Endothelial cell of umbilical vein (primary cell): ENCODE results near the gene SH3RF3. TPM values are rescaled to one million over a fixed set of nuclear protein-coding genes. Genes with fewer than 3 reads are reported as not detected.
A peak's percentile ranks its signal among the peaks of the same experiment; 100 is the strongest.

Experiments used
- BruUV-seq: library from RNA; stranded (reverse); fragments of 400-500 nt; replicated peaks from 2 replicates; lab custom pipeline; 2021; lab: Mats Ljungman, UMichigan
- CTCF ChIA-PET: fragments of 300-600, 350-600 bp; sonication (Branson Sonifier 250); formaldehyde crosslinking; loops from one replicate; lab custom pipeline; 2021; ENCODE audit warnings: antibody characterized with exemption, inconsistent platforms; lab: Charles Lee
- POLR2A ChIA-PET: fragments of 300-600, 350-600 bp; sonication (Branson Sonifier 250); formaldehyde crosslinking; loops from one replicate; lab custom pipeline; 2021; ENCODE audit warnings: antibody characterized with exemption, inconsistent platforms; lab: Charles Lee
- DNase-seq: peaks from one replicate; pipeline ENCODE4 v3.0.0-alpha.2; 2011; ENCODE audit warnings: low read depth, low spot score
- FAIRE-seq: peaks from 2 replicates; lab custom pipeline; 2011; peaks lifted over from hg19 to GRCh38; lab: Jason Lieb, UNC
- H2AFZ ChIP-seq: 2 replicates; pipeline ENCODE4 v1.6.0; 2012; ENCODE audit warnings: low read depth, low read length, control low read depth, inconsistent platforms
- H3K27ac ChIP-seq: 2 replicates; pipeline ENCODE4 v1.5.1; 2011; ENCODE audit warnings: low read depth, mild to moderate bottlenecking, control low read depth, low read length, moderate library complexity; ENCODE audit not compliant: insufficient read depth
- H3K27me3 ChIP-seq, 2 experiments: 2 replicates each; pipeline versions ENCODE4 v1.6.0 to v1.6.1; 2011; ENCODE audit warnings: low read length in 2 of 2, mixed read lengths in 1 of 2; ENCODE audit not compliant: control insufficient read depth in 2 of 2, insufficient read depth in 2 of 2
- H3K36me3 ChIP-seq, 2 experiments: 2 replicates in 1 of 2; 3 replicates in 1 of 2; pipeline ENCODE4 v1.5.1; 2011; ENCODE audit warnings: low read length in 2 of 2, mild to moderate bottlenecking in 1 of 2, moderate library complexity in 1 of 2; ENCODE audit not compliant: control insufficient read depth in 2 of 2, insufficient read depth in 2 of 2; ENCODE audit errors: extremely low read depth in 1 of 2
- H3K4me1 ChIP-seq: 3 replicates; pipeline ENCODE4 v1.5.1; 2011; ENCODE audit warnings: mild to moderate bottlenecking, low read length; ENCODE audit not compliant: control insufficient read depth, insufficient read depth; ENCODE audit errors: extremely low read depth
- H3K4me2 ChIP-seq: 2 replicates; pipeline ENCODE4 v1.6.1; 2011; ENCODE audit warnings: low read length, control low read depth, mixed read lengths; ENCODE audit not compliant: insufficient read depth
- H3K4me3 ChIP-seq, 3 experiments: fragments of 200-600 bp in 1 of 3; sonication (generic), shearing (Covaris generic) in 1 of 3; replicated peaks in 1 of 3; 2 replicates each; pipeline ENCODE4 v1.5.1; 2011 to 2016; ENCODE audit warnings: control low read depth in 3 of 3, low read length in 3 of 3, mild to moderate bottlenecking in 2 of 3, inconsistent platforms in 1 of 3, low read depth in 1 of 3, moderate library complexity in 1 of 3; ENCODE audit not compliant: insufficient read depth in 1 of 3
- H3K79me2 ChIP-seq: 2 replicates; pipeline ENCODE4 v1.6.0; 2012; ENCODE audit warnings: low read length, inconsistent platforms; ENCODE audit not compliant: control insufficient read depth, insufficient read depth
- H3K9ac ChIP-seq: replicated peaks from 2 replicates; pipeline ENCODE3; 2011; ENCODE audit warnings: low read length, control low read depth; ENCODE audit not compliant: insufficient read depth; ENCODE audit errors: extremely low read depth
- H3K9me1 ChIP-seq: replicated peaks from 3 replicates; pipeline ENCODE4 v1.6.0; 2011; ENCODE audit warnings: mild to moderate bottlenecking, low read length; ENCODE audit not compliant: control insufficient read depth, insufficient read depth; ENCODE audit errors: extremely low read depth
- H3K9me3 ChIP-seq: replicated peaks from 2 replicates; pipeline ENCODE4 v1.5.1; 2012; ENCODE audit warnings: low read length, inconsistent platforms; ENCODE audit not compliant: control insufficient read depth, insufficient read depth
- H4K20me1 ChIP-seq: replicated peaks from 2 replicates; pipeline ENCODE3; 2011; ENCODE audit warnings: mild to moderate bottlenecking, low read length; ENCODE audit not compliant: control insufficient read depth, insufficient read depth; ENCODE audit errors: extremely low read depth
- EZH2 ChIP-seq: IDR thresholded peaks from 2 replicates; pipeline ENCODE4 v1.6.1; 2012; ENCODE audit warnings: borderline replicate concordance, low read depth, mild to moderate bottlenecking, moderate library complexity, low read length, inconsistent platforms; ENCODE audit not compliant: severe bottlenecking
- FOS ChIP-seq: IDR thresholded peaks from 2 replicates; pipeline ENCODE4 v1.6.1; 2011; ENCODE audit warnings: mild to moderate bottlenecking, low read length, moderate library complexity, borderline replicate concordance; ENCODE audit not compliant: insufficient read depth
- POLR2A ChIP-seq: IDR thresholded peaks from 2 replicates; pipeline ENCODE4 v1.6.1; 2012; ENCODE audit warnings: low read depth, mild to moderate bottlenecking, control low read depth, low read length
- dilution Hi-C: fragments of 300-500 bp; cut with MboI; formaldehyde crosslinking; loops from one replicate; pipeline ENCODE4 v1.15.0; 2019; ENCODE audit warnings: low sequenced_read_pairs; ENCODE audit not compliant: extremely low pct_ligation_motif_present
- intact Hi-C: fragments of 100-400 bp; cut with micrococcal nuclease; formaldehyde crosslinking; loops from one replicate; pipeline ENCODE4 v1.10.0; 2022
- polyA plus RNA-seq, 4 experiments: library from polyadenylated mRNA; depleted of rRNA in 3 of 4; stranded (reverse) in 3 of 4; unstranded in 1 of 4; fragments of >200 nt; gene quantifications; 2 replicates each; pipeline versions ENCODE4 v1.2.1 to v1.2.3, GENCODE V29; 2011 to 2012; ENCODE audit warnings: missing spikeins in 1 of 4
- total RNA-seq: library from RNA; stranded (reverse); gene quantifications from 2 replicates; pipeline ENCODE4 v1.2.3, GENCODE V29; 2021
- TF ChIP-seq, protein P1 (sequence below), 2 donors: IDR thresholded peaks; 1 replicate in 1 of 2; 2 replicates in 1 of 2; pipeline ENCODE4 v1.5.1; 2011; ENCODE audit warnings: low read length in 2 of 2, mild to moderate bottlenecking in 2 of 2, moderate library complexity in 2 of 2, control low read depth in 1 of 2, inconsistent platforms in 1 of 2, low read depth in 1 of 2; ENCODE audit not compliant: insufficient read depth in 1 of 2; ENCODE audit errors: extremely low read depth in 1 of 2
- TF ChIP-seq, protein P2 (sequence below): IDR thresholded peaks from 2 replicates; pipeline ENCODE4 v1.6.1; 2011; ENCODE audit not compliant: insufficient read depth, insufficient read length

Gene SH3RF3
- total and polyA plus RNA-seq, 2 donors (not counting 3 experiments of a cell fraction or from before 2014, with no cell fraction given) = 3.8 to 14.7 TPM

DNA sequence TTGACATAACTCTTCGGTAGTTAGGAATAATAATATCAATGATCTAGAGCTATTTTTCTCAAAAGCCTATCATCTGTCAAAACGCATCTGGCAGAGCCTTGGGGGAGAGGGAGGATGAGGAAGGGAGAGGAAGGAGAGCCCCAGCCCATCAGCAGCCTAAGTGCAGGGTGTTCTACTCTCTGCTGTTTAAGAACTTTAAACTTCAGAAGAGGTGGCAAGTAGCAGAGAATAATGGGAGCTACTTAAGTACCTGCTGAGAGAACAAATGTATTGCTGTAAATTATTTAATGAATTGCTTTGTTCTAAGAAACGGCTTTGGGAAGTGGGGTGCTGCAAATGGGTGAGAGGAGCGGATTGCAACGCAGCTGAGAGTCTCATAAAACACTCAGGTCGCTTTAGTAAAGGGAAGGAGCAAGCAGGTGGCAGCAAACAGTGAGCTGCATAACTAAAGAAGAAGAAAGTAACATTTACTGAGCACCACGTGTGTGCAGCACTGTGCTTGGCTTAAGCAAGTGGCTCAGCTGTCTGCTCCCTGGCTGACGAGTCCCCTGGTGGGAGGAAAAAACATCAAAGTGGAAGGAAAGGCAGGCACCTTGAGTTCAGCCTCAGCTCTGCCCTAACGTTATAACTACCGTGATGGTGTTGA is 26.3 kb upstream of the SH3RF3 start:
- H4K20me1 ChIP-seq = no peaks in the 10 kb centered on the region
- intact Hi-C loops (no loop called here), dilution Hi-C loops (no loop called here)
- TF ChIP-seq, protein P1, sequence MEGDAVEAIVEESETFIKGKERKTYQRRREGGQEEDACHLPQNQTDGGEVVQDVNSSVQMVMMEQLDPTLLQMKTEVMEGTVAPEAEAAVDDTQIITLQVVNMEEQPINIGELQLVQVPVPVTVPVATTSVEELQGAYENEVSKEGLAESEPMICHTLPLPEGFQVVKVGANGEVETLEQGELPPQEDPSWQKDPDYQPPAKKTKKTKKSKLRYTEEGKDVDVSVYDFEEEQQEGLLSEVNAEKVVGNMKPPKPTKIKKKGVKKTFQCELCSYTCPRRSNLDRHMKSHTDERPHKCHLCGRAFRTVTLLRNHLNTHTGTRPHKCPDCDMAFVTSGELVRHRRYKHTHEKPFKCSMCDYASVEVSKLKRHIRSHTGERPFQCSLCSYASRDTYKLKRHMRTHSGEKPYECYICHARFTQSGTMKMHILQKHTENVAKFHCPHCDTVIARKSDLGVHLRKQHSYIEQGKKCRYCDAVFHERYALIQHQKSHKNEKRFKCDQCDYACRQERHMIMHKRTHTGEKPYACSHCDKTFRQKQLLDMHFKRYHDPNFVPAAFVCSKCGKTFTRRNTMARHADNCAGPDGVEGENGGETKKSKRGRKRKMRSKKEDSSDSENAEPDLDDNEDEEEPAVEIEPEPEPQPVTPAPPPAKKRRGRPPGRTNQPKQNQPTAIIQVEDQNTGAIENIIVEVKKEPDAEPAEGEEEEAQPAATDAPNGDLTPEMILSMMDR (IDR thresholded peaks at IDR 0.05; ENCODE audit: extremely low read depth in 1 of 2, insufficient read depth in 1 of 2, low read depth in 1 of 2, low read length in 2 of 2) = peak in 1 of 2 donors; percentile 5
- no peak for TF ChIP-seq POLR2A
- BruUV-seq = no TSS peak
- H3K9ac ChIP-seq = no peak overlapping the region
- DNase-seq = no peak
- FAIRE-seq = no peak
- peaks cover 3% of the 10 kb centered on the region in 2 experiments for H3K27me3 ChIP-seq
- H3K4me3 ChIP-seq = no peak overlapping the region
- no peak overlapping the region for H2AFZ ChIP-seq
- no peaks in the 10 kb centered on the region for H3K9me1 ChIP-seq
- H3K36me3 ChIP-seq = no peaks in the 10 kb centered on the region
- no peaks in the 10 kb centered on the region for H3K79me2 ChIP-seq
- CTCF ChIA-PET = interaction anchor here (0.6 to 1.0 kb wide), 2 partner anchors 246 to 407 kb away, joined by 3 read pairs; no protein-coding TSS in a partner anchor
- H3K27ac ChIP-seq = no peak overlapping the region
- POLR2A ChIA-PET = interaction anchor here (0.6 kb wide), 1 partner anchor 736 kb away, joined by 3 read pairs; no protein-coding TSS in a partner anchor
- no peak overlapping the region for H3K4me2 ChIP-seq
- no peaks in the 10 kb centered on the region for H3K9me3 ChIP-seq
- peaks cover 17% of the 10 kb centered on the region for H3K4me1 ChIP-seq

DNA sequence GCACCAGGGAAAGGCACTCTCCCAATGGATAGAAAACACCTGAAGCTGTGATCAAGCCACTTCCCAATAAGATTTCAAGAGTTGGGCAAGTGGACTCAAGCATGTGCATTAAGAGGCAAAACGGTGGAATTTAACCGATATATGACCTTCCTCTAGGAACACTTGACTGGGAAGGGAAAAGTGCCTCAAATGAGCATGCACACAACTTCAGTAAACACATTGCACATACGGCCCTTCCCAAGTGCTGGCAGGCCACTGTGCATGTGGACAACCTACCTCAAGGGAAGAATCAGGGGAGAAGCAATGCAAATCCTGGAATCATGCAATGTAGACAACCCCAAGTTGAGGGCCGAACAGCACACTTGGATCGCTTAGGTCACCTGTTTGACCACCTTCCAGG is 23.9 kb upstream of the SH3RF3 start:
- no peak overlapping the region for H3K27ac ChIP-seq
- BruUV-seq = no TSS peak
- intact Hi-C loops = no loop called here
- H3K4me1 ChIP-seq = no peaks in the 10 kb centered on the region
- no peaks in the 10 kb centered on the region for H3K36me3 ChIP-seq
- FAIRE-seq = no peak
- H2AFZ ChIP-seq = no peak overlapping the region
- DNase-seq = no peak
- H3K9me1 ChIP-seq = no peaks in the 10 kb centered on the region
- CTCF ChIA-PET = no interaction called here
- peaks cover 3% of the 10 kb centered on the region in 2 experiments for H3K27me3 ChIP-seq
- H3K9me3 ChIP-seq = no peaks in the 10 kb centered on the region
- no peak overlapping the region for H3K9ac ChIP-seq
- H3K4me2 ChIP-seq = no peak overlapping the region
- no peaks in the 10 kb centered on the region for H3K79me2 ChIP-seq
- no peaks in the 10 kb centered on the region for H4K20me1 ChIP-seq
- TF ChIP-seq, protein P2, sequence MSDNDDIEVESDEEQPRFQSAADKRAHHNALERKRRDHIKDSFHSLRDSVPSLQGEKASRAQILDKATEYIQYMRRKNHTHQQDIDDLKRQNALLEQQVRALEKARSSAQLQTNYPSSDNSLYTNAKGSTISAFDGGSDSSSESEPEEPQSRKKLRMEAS = no peak
- no peak for TF ChIP-seq EZH2
- TF ChIP-seq FOS = no peak
- TF ChIP-seq, protein P1 (IDR thresholded peaks at IDR 0.05; ENCODE audit: extremely low read depth in 1 of 2, insufficient read depth in 1 of 2, low read depth in 1 of 2, low read length in 2 of 2) = no peak
- H3K4me3 ChIP-seq = no peak overlapping the region
- POLR2A ChIA-PET = no interaction called here
- dilution Hi-C loops = no loop called here
